HepG2 (cell line): ENCODE measurements around the gene MLLT1. TPM values are rescaled to one million over a fixed set of nuclear protein-coding genes. Genes with fewer than 3 reads are reported as not detected.

Source experiments
- BATF2 ChIP-seq: sonication (generic); formaldehyde crosslinking; IDR thresholded peaks from 2 replicates; pipeline ENCODE4 v1.8.0; 2022; ENCODE audit warnings: mild to moderate bottlenecking, missing genetic modification reagents, moderate library complexity
- ELF1 ChIP-seq: sonication (generic); formaldehyde crosslinking; IDR thresholded peaks from 2 replicates; pipeline ENCODE4 v1.4.0; 2020; ENCODE audit warnings: missing genetic modification reagents
- HDAC2 ChIP-seq: sonication (generic); formaldehyde crosslinking; IDR thresholded peaks from 2 replicates; pipeline ENCODE4 v1.4.0; 2020; ENCODE audit warnings: missing genetic modification reagents
- ISL2 ChIP-seq: sonication (generic); formaldehyde crosslinking; IDR thresholded peaks from 2 replicates; pipeline ENCODE4 v1.5.0; 2020; ENCODE audit warnings: missing genetic modification reagents
- KAT8 ChIP-seq: IDR thresholded peaks from 2 replicates; pipeline ENCODE4 v1.6.1; 2016; ENCODE audit warnings: missing genetic modification reagents, missing compliant biosample characterization
- LRRFIP1 ChIP-seq: sonication (generic); formaldehyde crosslinking; conservative IDR thresholded peaks from 2 replicates; pipeline ENCODE4 v1.4.0; 2020; ENCODE audit warnings: missing genetic modification reagents
- MED8 ChIP-seq: sonication (generic); formaldehyde crosslinking; IDR thresholded peaks from 2 replicates; pipeline ENCODE4 v1.8.1; 2023; ENCODE audit warnings: mild to moderate bottlenecking, missing genetic modification reagents; ENCODE audit not compliant: insufficient replicate concordance
- NKX3-1 ChIP-seq: sonication (generic); formaldehyde crosslinking; IDR thresholded peaks from 2 replicates; pipeline ENCODE4 v1.5.0; 2020; ENCODE audit warnings: missing genetic modification reagents
- NRL ChIP-seq: sonication (generic); formaldehyde crosslinking; IDR thresholded peaks from 2 replicates; pipeline ENCODE4 v1.5.0; 2020; ENCODE audit warnings: missing genetic modification reagents, mild to moderate bottlenecking, moderate library complexity, borderline replicate concordance
- RAD21 ChIP-seq: fragments of 450-650 bp; formaldehyde crosslinking; IDR thresholded peaks from 2 replicates; pipeline ENCODE4 v1.5.0; 2020; ENCODE audit warnings: mild to moderate bottlenecking
- SNAPC2 ChIP-seq: sonication (generic); formaldehyde crosslinking; IDR thresholded peaks from 2 replicates; pipeline ENCODE4 v1.8.1; 2022; ENCODE audit warnings: mild to moderate bottlenecking, missing genetic modification reagents
- SP4 ChIP-seq: sonication (generic); formaldehyde crosslinking; IDR thresholded peaks from 2 replicates; pipeline ENCODE4 v1.8.1; 2023; ENCODE audit warnings: mild to moderate bottlenecking, missing genetic modification reagents
- TBX2 ChIP-seq: sonication (generic); formaldehyde crosslinking; IDR thresholded peaks from 2 replicates; pipeline ENCODE4 v1.5.0; 2020; ENCODE audit warnings: missing genetic modification reagents, mild to moderate bottlenecking, borderline replicate concordance
- TCF7 ChIP-seq: sonication (generic); IDR thresholded peaks from 2 replicates; pipeline ENCODE4 v1.6.1; 2016; ENCODE audit warnings: antibody characterized with exemption, low read depth
- THAP7 ChIP-seq: sonication (generic); formaldehyde crosslinking; IDR thresholded peaks from 2 replicates; pipeline ENCODE4 v1.8.1; 2023; ENCODE audit warnings: mild to moderate bottlenecking, missing genetic modification reagents
- YY1 ChIP-seq: IDR thresholded peaks from 2 replicates; pipeline ENCODE4 v1.6.1; 2011; ENCODE audit warnings: low read length, low read depth, moderate library complexity, mild to moderate bottlenecking; ENCODE audit not compliant: insufficient read depth, insufficient replicate concordance
- ZMYM4 ChIP-seq: sonication (generic); formaldehyde crosslinking; IDR thresholded peaks from 2 replicates; pipeline ENCODE4 v1.8.1; 2023; ENCODE audit warnings: mild to moderate bottlenecking, missing genetic modification reagents
- ZNF232 ChIP-seq: sonication (generic); formaldehyde crosslinking; IDR thresholded peaks from 2 replicates; pipeline ENCODE4 v1.4.0; 2020; ENCODE audit warnings: missing genetic modification reagents, borderline replicate concordance
- ZNF510 ChIP-seq: sonication (generic); formaldehyde crosslinking; IDR thresholded peaks from 2 replicates; pipeline ENCODE4 v1.4.0; 2020; ENCODE audit warnings: low read depth, mild to moderate bottlenecking, missing genetic modification reagents
- ZNF547 ChIP-seq: sonication (generic); formaldehyde crosslinking; IDR thresholded peaks from 2 replicates; pipeline ENCODE4 v1.5.1; 2020; ENCODE audit warnings: mild to moderate bottlenecking, missing genetic modification reagents
- ZNF550 ChIP-seq: sonication (generic); formaldehyde crosslinking; IDR thresholded peaks from 2 replicates; pipeline ENCODE4 v1.4.0; 2020; ENCODE audit warnings: mild to moderate bottlenecking, missing genetic modification reagents, borderline replicate concordance
- ZNF703 ChIP-seq: sonication (generic); formaldehyde crosslinking; IDR thresholded peaks from 2 replicates; pipeline ENCODE4 v1.5.1; 2020; ENCODE audit warnings: missing genetic modification reagents, mild to moderate bottlenecking, moderate library complexity, borderline replicate concordance
- ZNF883 ChIP-seq: sonication (generic); formaldehyde crosslinking; IDR thresholded peaks from 2 replicates; pipeline ENCODE4 v1.5.1; 2020; ENCODE audit warnings: mild to moderate bottlenecking, missing genetic modification reagents; ENCODE audit errors: not compliant biosample characterization
- ZSCAN5A ChIP-seq: sonication (generic); formaldehyde crosslinking; IDR thresholded peaks from 2 replicates; pipeline ENCODE4 v1.8.0; 2022; ENCODE audit warnings: mild to moderate bottlenecking, missing genetic modification reagents, borderline replicate concordance
- polyA plus RNA-seq, 8 experiments: library from polyadenylated mRNA; depleted of rRNA in 3 of 8; stranded (reverse) in 7 of 8; unstranded in 1 of 8; fragments of >200 nt; fragmentation: Illumina TruSeq in 4 of 8; extraction: Trizol in 4 of 8; gene quantifications; 2 replicates each; pipeline versions ENCODE4 v1.2.1 to v1.2.3, GENCODE V29; 2011 to 2016; ENCODE audit warnings: low read depth in 4 of 8, missing spikeins in 1 of 8, mixed read lengths in 1 of 8; ENCODE audit not compliant: insufficient read depth in 1 of 8
- total RNA-seq, 5 experiments: library from RNA; depleted of rRNA; stranded (reverse); fragments of >200 nt; fragmentation: Illumina TruSeq; extraction: Trizol; gene quantifications; 2 replicates each; pipeline ENCODE4 v1.2.3, GENCODE V29; 2016; ENCODE audit warnings: low read depth in 1 of 5

Gene MLLT1
- total and polyA plus RNA-seq, 2 of the 13 experiments (the other 11 are each of a cell fraction or from before 2014, with no cell fraction given), result 11.7 to 12.2 TPM

GRCh38 chr19:6199240-6199994 lies 80.4 kb downstream of the MLLT1 start (continued):
- peak; percentile 53 for TF ChIP-seq TCF7
- peak; percentile 74; the same call in 1 of the 2 replicates for TF ChIP-seq NRL
- peak; percentile 73 for TF ChIP-seq TBX2 (CRISPR knock-in tag)
- peak; percentile 75; the same call in 1 of the 2 replicates for TF ChIP-seq SP4
- TF ChIP-seq BATF2, result peak; percentile 72; the same call in 1 of the 2 replicates
- TF ChIP-seq RAD21 (CRISPR knock-in tag), result peak; percentile 29; the same call in 1 of the 2 replicates
- no peak for TF ChIP-seq ZNF703 (CRISPR knock-in tag)
- 0 out of 2 replicates have a peak, but pooled peaks have one; percentile 31 for TF ChIP-seq ISL2 (CRISPR knock-in tag)
- TF ChIP-seq ZMYM4 (CRISPR knock-in tag), result peak; percentile 77
- TF ChIP-seq ZNF883, result peak; percentile 88
- TF ChIP-seq NKX3-1, result no peak
- peak; percentile 94 for TF ChIP-seq ZNF547 (CRISPR knock-in tag)
- TF ChIP-seq MED8 (CRISPR knock-in tag), result no peak
- TF ChIP-seq YY1, result peak; percentile 10
- TF ChIP-seq HDAC2 (CRISPR knock-in tag), result peak; percentile 80
- peak; percentile 87 for TF ChIP-seq KAT8 (CRISPR knock-in tag)
- TF ChIP-seq THAP7 (CRISPR knock-in tag), result 0 out of 2 replicates have a peak, but pooled peaks have one; percentile 37
- peak; percentile 24; the same call in 1 of the 2 replicates for TF ChIP-seq ELF1
- TF ChIP-seq ZNF232 (CRISPR knock-in tag), result peak; percentile 82; the same call in 1 of the 2 replicates
- 0 out of 2 replicates have a peak, but pooled peaks have one; percentile 41 for TF ChIP-seq SNAPC2 (CRISPR knock-in tag)
- peak; percentile 92; the same call in 1 of the 2 replicates for TF ChIP-seq ZNF510 (CRISPR knock-in tag)
- TF ChIP-seq ZNF550 (CRISPR knock-in tag), result no peak
- no peak for TF ChIP-seq ZSCAN5A
- TF ChIP-seq LRRFIP1, result no peak
